PC-3 (cell line): Measurements from ENCODE around the gene SGTA.

Experiments
- CTCF ChIP-seq: fragments of 300-600 bp; sonication (generic); conservative IDR thresholded peaks from 2 replicates; pipeline ENCODE4 v1.5.1; 2017; ENCODE audit warnings: antibody characterized with exemption, low read depth, mild to moderate bottlenecking, low read length
- EZH2 ChIP-seq: fragments of 300-600 bp; sonication (generic); IDR thresholded peaks from one replicate; pipeline ENCODE4 v1.6.1; 2017; ENCODE audit warnings: antibody characterized with exemption, mild to moderate bottlenecking, low read length; ENCODE audit not compliant: unreplicated experiment
- EZH2phosphoT487 ChIP-seq: fragments of 300-600 bp; sonication (generic); IDR thresholded peaks from 2 replicates; pipeline ENCODE4 v1.6.1; 2018; ENCODE audit warnings: mild to moderate bottlenecking, antibody characterized with exemption, low read length, borderline replicate concordance

- TF ChIP-seq CTCF = no peak
- no peak for TF ChIP-seq EZH2
- no peak for TF ChIP-seq EZH2phosphoT487
Measured at GRCh38 chr19:2754659-2755447, 28.2 kb downstream of the SGTA start.
